Caki2 (cell line): Measurements from ENCODE around the gene MOCS1. TPM values are rescaled to one million over a fixed set of nuclear protein-coding genes. Genes with fewer than 3 reads are reported as not detected.

Source experiments
- DNase-seq: peaks from one replicate; pipeline ENCODE4 v3.0.0-alpha.2; 2015; ENCODE audit warnings: low read depth
- in situ Hi-C: cut with HindIII; loops from 2 replicates; pipeline ENCODE4 v1.10.0; 2016; ENCODE audit warnings: low sequenced_read_pairs, low pct_unique_long_range_greater_than_20kb, mixed read lengths
- total RNA-seq: library from RNA; depleted of rRNA; stranded (reverse); fragments of >200 nt; shearing (Covaris generic); gene quantifications from 2 replicates; pipeline ENCODE4 v1.2.3, GENCODE V29; 2014; ENCODE audit warnings: low replicate concordance

The MOCS1 gene
- total RNA-seq, 1 experiment from 2014 or later = 6.2 TPM

DNA sequence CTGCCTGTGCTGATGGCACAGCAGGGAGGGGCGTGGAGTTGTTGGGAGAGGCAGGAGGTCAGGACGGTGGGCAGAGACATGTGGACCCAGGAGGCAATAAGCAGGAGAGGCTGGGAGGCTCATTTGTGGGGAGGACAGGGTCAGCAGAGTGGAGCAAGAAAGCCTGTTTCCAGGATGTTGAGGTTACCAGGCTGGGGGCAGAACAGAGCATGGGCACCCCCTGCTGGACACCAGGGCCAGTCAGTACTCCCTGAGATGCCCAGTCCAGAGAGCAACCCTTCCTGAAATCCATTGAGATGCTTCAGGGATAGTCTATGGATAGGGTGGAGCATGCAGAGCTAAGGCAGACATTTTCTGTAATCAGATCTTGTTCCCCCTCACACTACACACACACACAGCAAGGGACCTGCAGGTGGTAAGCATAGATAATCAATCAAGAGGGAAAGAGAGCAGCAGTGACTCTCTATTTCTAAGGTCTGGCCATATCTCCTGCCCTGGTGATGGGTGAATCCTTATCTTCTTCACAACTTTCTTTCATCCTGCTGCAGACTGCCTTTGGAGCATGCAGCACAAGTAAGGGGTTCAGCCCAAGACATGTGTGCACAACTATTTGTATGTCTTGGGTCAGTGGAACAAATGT is 41.7 kb downstream of the MOCS1 start:
- in situ Hi-C loops = no loop called here
- DNase-seq = no peak

DNA sequence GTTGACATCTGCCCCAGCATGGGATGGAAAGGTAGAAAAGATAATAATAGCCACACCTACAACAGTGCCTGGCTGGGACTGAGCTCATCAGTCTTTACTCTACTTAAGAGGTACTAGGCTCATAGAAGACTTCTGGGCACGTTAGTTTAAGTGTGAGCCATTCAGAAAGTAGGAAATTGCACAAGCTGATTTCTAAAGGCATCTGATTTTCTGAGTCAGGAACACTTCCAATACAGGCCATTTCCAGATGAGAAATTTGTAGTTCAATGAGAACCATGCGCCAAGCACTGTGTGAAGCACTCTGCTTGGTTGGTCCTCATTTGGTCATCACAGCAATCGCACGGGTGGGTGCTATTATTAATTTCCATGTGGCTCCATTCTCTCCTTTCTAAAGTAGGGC is 42.3 kb downstream of the MOCS1 start:
- in situ Hi-C loops = no loop called here
- DNase-seq = no peak

DNA sequence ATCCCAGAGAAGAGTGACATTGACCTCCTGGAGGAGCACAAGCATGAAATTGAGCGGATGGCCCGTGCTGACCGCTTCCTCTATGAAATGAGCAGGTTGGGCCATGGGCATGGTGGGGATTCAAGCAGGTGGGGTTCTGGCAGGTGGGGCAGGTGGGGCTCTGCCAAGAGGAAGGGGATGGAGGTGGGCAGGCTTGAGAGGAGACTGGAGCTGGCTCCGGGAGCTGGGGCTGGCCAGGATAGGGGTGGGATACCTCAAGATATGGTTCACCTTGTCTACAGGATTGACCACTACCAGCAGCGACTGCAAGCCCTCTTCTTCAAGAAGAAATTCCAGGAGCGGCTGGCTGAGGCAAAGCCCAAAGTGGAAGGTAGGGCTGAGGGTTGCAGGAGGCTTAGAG is 42.9 kb downstream of the MOCS1 start:
- in situ Hi-C loops = no loop called here

DNA sequence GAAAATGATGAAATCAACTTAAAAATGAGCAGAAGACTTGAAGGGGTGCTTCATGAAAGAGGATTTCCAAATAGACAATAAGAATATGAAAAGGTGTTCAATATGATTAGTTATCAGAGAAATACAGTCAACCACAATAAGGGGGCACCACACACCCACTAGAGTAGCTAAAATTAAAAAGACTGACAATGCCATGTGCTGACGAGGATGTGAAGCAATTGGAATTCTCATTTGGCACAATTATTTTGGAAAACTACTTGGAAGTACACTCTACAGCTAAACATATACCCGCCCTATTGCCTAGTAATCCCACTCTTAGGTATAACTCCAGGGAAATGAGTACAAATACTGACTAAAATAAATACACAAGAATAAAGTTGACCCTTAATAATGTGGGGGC is 45.0 kb downstream of the MOCS1 start:
- DNase-seq = no peak
- in situ Hi-C loops = no loop called here

More for the DNA sequence above, 42.9 kb downstream of the MOCS1 start:
- no peak for DNase-seq

DNA sequence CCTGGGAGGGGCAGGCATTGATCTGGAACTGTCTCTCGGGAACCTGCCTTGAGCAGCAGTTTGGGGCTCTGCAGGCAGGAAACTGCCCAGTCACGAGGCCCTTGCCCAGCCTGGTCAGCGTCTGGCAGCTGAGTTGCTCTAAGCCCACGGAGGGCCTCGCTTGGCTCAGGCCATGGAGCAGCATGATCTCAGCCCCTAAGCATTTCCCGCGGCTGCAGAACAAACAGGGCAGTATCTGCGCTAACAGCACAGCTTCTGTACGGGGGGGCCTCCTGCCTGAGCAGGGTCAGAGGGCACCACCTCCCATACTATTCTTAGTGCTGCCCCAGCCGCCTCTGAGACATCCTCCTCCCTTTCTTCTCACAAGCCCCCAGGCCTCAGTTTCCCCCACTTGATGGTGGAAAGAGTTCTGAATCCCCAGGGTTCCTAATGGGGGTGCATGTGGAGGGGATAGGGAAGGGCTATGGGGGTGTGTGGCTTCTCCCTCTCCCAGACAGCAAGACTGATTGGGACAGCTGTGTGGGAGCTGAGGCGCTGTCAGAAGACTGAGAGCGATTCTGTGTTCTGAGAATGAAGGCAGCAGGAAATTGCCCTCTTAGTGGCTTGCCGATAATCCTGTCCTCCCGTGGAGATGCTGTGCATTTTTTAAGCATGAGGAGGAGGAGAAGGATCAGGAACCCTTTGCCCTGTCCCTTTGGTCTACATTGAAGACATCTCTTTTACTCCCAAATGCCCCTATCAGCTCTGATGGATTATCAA is 46.4 kb downstream of the MOCS1 start:
- no peak for DNase-seq
- in situ Hi-C loops = no loop called here

DNA sequence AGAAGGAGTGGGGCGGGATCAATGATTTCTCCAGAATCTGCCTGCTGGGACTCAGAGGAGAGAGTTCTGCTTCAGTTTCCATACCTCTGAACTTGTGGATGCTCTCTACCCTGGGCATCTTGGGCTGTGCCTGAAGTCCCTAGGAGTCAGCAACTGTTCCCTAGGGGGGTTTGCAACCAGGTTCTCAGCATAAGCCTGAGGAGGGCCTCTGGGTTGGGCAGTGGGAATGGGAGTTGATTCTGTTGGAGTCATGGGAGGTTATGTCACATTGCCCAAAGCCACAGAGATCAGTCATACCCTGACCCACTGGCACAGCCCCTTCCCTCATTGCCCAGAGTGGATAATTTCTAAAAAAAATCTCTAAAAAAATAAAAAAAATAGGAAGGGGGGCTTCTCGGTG is 47.4 kb downstream of the MOCS1 start:
- in situ Hi-C loops = no loop called here
- DNase-seq = no peak

DNA sequence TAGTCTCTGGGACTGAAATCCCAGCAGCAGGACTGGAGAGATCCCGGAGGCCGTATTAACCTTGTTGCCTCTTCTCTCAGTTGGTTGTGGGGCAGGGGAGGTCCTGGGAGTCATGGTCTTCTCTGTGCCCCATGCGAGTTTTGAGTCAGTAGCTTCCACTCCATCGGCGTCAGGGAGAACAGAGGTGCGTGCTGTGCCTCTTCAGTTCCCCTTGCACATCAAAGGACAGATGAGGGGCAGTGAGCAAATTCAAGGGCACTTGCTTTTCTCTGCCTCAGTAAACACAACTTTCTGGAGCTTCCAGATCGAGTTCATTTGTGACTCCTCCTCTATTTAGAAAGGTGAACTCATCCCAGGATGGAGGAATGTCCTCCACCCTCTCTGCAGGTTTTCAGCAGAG is 48.6 kb downstream of the MOCS1 start:
- in situ Hi-C loops = no loop called here

DNA sequence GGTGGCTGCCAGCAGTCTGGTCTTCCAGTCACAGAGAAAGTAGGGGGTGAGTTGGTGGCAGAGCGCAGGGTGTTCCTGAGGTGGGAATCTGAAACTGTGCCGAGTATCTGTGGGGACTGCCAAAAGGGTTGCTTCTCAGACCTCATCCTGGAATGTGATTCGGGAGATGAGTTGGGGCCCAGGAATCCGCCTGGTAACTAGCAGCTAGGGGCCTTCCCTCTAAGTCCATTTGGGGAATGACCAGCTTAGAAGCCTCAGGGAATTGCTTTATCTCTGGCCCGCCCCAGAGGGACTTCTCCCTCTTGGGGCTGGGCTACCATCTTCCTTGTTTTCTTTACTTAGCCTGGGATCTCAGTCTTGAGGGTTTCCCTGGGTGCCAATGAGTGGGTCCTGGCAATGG is 49.6 kb downstream of the MOCS1 start:
- no peak for DNase-seq
- in situ Hi-C loops = no loop called here

More for the DNA sequence above, 48.6 kb downstream of the MOCS1 start:
- no peak for DNase-seq

DNA sequence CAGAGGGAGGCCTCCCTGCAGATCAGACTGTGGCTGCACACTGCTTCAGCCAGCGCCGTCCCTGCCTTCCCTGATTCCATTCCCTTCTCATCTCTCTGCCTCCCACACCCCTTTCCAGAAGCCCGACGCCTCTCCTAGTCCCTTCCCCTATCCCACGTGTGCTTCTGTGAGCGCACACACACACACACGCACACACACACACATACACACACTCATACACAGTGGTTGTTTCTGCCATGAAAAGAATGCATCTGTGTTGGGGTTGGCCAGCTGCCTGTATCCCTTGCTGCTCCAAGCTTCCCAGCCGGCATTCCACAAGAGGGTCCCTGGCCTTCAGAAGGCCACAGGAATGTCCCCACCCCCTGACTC is 51.7 kb downstream of the MOCS1 start:
- in situ Hi-C loops = no loop called here

DNA sequence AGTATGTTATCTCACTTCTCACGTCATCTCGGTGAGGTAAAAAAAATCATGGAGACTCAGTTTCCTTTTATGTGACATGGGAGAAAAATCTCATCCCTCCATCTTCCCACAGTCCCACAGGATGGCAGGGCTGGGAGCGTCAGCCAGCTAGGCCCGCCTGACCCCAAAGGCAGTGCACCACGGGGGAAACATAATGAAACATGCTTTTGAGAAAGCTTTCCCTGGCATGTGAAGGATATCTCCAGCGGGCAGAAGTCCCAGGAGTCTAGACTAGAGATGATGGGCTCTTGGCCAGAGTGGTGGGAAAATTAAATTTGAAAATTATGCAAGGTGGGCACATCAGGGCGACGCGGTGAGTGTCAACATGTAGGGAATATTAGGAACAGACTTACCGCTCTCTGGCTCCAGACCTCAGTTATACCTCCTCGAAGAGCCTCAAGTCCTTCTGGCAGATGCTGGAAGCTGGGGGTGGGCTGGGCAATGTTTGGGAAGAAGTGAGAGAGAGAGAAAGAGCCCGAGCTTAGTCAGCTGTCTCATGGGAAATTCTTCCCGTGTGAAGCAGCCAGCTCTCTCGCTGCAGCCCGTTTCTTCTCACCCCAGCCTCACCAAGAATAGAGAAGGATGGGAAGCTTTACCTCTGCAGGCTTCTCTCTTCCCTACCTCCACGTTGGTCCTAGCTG is 52.3 kb downstream of the MOCS1 start:
- no peak for DNase-seq
- in situ Hi-C loops = no loop called here

More for the DNA sequence above, 51.7 kb downstream of the MOCS1 start:
- DNase-seq = peak; percentile 39

DNA sequence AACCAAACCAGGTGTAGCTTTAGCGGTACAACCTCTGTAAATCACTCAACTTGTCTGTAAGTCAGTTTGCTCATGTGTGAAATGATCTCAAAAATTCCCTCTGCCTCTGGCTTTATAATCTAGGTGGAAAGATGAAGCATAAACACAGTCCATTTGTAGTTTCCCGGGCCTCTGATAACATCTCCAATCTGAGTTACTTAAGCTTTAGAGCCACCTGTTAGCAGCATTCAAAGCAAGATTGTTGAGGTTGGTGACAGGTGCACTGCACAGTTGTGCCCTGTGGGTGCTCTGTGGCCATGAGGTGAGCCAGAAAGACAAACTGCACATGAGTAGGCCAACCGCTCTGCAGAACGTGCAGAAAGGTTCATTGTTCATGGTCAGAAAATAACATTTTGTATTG is 53.7 kb downstream of the MOCS1 start:
- in situ Hi-C loops = no loop called here

DNA sequence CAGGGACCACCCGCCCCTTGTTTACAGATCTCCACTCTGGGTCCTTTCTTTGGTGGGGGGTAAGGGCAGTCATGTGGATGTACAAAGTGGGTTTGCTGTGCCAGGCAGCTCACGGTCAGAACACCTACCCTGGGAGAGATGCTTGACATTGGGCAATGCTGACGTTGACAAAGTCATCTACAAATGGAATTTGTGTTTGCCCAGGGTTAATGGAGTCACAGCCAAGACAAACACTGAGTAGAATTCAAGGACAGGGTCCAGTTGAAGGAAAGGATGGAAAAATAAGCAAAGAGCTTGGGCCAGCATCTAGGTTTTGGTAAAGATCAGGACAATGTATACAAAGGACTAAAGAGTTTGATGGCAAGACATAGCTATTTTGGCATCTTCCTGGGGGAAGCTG is 54.7 kb downstream of the MOCS1 start:
- in situ Hi-C loops = no loop called here
- DNase-seq = no peak

More for the DNA sequence above, 53.7 kb downstream of the MOCS1 start:
- DNase-seq = no peak

DNA sequence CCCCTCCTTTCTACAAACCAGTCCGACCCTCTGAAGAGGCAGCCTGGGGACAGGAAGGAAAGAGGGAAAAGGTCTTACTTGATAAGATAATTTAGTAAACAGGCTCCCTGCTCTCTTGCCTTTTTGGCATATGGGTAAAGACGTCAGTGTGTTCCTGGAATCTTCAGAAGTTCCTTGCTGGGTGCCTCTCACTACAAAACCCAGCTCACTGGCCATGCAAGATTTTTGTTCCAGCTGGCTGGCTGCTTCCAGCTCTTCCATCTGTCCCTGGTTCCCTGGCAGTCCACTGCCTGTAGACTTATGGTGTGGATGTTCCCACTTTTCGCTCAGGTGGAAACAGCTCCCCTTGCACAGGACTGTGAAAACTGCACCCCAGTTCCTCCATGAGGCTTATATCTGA is 57.4 kb downstream of the MOCS1 start:
- DNase-seq = no peak
- in situ Hi-C loops = no loop called here

DNA sequence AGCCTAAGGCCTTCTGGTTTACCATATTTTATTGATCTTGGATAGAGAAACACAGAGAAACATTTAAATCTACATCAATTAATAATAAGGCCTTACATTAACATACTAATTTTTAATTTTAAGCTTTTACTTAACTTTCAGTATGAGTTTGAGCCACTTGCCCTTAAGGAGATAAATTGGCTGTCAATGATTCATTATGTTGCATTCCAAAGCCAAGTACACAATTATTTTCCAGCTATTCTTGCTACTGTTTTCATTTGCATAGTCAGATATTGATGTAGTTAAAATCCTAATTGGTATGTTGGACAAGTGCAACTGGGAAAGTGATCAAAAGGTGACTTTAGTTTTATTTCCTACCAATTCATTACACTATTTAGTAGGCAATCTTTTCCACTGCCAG is 58.2 kb downstream of the MOCS1 start:
- in situ Hi-C loops = no loop called here
- DNase-seq = no peak

DNA sequence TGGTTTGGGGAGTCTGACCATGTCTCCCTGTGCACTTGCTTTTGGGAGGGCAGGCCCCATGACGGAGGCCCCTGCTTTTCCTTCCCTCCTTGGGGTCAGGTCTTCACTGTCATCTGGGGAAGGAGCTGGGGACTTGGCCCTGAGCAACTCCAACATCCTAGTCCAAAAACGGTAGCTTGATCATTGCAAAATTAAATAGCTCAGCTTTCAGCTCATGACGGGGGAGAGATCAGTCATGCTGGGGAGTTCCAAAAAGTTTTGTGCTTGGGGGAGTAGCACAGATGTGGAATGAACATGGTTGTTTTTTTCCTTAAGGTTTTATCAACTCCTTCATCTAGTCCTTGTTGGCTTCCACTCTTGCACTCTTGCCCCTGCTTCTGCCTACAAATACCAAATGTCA is 60.8 kb downstream of the MOCS1 start:
- in situ Hi-C loops = no loop called here
- DNase-seq = no peak

DNA sequence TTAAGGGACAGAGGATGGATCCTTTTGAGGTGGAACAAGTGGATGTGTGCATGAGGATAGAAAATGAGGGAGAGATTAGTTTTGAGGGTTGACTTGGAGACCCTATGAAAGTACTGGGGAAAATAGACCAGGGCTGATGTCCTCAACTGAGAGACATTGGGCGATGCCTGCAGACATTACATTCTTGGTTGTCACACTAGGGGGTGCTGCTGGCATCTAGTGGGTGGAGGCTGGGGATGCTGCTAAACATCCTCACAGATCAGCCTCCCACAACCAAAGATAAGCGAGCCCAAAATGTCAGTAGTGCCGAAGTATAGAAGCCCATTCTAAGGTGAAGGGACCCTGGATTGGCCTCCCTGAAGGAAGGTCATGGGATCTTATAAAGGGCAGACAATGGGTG is 63.3 kb downstream of the MOCS1 start:
- DNase-seq = no peak
- in situ Hi-C loops = no loop called here

DNA sequence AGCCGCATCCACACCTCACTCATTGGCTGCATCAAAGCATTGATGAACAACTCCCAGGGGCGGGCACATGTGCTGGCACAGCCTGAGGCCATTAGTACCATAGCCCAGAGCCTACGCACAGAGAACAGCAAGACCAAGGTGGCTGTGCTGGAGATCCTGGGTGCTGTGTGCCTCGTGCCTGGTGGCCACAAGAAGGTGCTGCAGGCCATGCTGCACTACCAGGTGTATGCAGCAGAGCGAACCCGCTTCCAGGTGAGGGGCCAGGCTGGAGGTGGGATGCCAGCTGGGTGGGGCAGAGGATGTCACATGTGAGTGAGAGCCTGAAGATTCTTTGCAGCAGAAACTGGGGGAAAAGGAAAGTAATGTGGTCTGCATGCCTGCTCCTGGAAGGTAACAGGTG is 66.7 kb downstream of the MOCS1 start:
- in situ Hi-C loops = no loop called here
- DNase-seq = no peak

DNA sequence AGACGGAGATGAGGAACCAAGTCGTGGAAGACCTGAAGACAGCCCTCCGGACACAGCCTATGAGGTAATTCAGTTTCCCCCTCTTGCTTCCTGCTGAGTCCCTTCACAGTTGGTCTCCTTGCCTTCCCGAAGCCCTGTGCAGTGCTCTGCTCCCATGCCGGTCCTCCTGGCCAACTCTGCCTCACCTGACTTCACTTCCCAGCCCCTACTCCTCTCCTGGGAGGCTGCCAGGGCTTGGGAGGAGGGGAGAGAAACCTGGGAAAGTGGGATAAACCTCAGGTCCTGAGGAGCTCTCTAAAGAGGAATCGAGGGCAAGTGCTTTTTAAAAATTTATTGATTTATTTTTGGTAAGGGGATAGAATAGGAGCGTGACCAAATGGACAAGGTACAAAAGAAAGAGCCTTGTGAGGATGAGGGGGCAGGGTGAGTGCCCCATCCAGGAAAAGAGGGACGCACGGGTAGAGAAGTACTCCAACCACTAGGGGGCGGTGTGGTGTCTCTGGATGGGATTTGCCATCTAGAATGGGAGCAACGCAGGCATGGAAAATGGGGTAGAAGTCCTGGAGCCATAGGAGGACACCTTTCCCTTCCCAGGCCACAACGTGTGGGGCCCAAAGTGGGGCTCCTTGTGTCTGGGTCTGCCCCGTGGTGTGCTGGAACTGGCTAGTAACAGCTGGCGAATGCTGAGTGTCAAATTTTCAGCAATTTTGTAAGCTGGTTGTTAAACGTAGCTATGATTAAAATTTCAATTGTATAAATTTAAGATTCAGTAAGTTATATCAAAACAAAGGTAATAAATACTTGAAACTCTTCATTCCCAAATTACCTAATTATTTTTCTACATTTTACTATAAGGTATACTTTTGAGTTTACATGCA is 69.0 kb downstream of the MOCS1 start:
- in situ Hi-C loops = no loop called here
- peak; percentile 32 for DNase-seq

DNA sequence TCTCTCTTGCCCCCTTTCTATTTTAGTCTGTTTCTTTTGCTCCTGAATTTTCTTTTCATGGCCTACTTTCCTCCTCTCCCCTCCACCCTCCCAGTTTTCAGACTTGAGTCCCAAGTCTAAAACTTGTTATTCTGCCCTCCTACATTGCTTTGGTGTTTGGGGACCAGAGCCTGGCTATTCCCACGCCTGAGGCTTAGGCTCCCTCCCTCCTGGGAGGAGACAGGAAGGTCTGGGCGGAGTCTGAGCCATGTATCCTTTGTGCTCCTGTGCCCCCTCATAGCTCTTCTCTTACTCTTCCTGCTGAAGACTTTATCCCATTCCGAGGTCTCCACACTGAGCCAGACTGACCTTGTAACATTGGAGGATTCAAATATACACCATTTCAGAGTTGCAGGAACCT is 72.6 kb downstream of the MOCS1 start:
- in situ Hi-C loops = no loop called here
- no peak for DNase-seq
